Type B pancreatic cell (in vitro differentiated cells): ENCODE data around the gene CYP3A4. TPM values are rescaled to one million over a fixed set of nuclear protein-coding genes. Genes with fewer than 3 reads are reported as not detected.

Source experiments
- DNase-seq: peaks from one replicate; pipeline ENCODE4 v3.0.0; 2021; ENCODE audit warnings: mixed read lengths; ENCODE audit not compliant: unreplicated experiment; ENCODE audit errors: extremely low spot score
- H3K27ac Mint-ChIP-seq: 2 replicates; pipeline ENCODE4 v1.8.0; 2021; ENCODE audit warnings: mild to moderate bottlenecking, mixed read lengths
- H3K27me3 Mint-ChIP-seq: 2 replicates; pipeline ENCODE4 v1.8.0; 2021; ENCODE audit warnings: mixed read lengths
- H3K36me3 Mint-ChIP-seq: 2 replicates; pipeline ENCODE4 v1.8.0; 2021; ENCODE audit warnings: mixed read lengths
- H3K4me1 Mint-ChIP-seq: one replicate; pipeline ENCODE4 v1.8.0; 2021; ENCODE audit warnings: mixed read lengths; ENCODE audit not compliant: unreplicated experiment
- H3K4me3 Mint-ChIP-seq: 2 replicates; pipeline ENCODE4 v1.8.0; 2021; ENCODE audit warnings: mild to moderate bottlenecking, mixed read lengths
- H3K9me3 Mint-ChIP-seq: 2 replicates; pipeline ENCODE4 v1.8.0; 2021; ENCODE audit warnings: mixed read lengths
- total RNA-seq: library from RNA; stranded (reverse); gene quantifications from 2 replicates; pipeline ENCODE4 v1.2.1, GENCODE V29; 2021; ENCODE audit warnings: low replicate concordance
- TF ChIP-seq, protein P1 (sequence below): fragments of 200-600 bp; sonication (generic); conservative IDR thresholded peaks from 2 replicates; pipeline ENCODE4 v1.5.0; 2021; ENCODE audit warnings: antibody characterized with exemption, mild to moderate bottlenecking

CYP3A4 gene
- total RNA-seq, 1 donor from 2014 or later, result 4.2 TPM

DNA sequence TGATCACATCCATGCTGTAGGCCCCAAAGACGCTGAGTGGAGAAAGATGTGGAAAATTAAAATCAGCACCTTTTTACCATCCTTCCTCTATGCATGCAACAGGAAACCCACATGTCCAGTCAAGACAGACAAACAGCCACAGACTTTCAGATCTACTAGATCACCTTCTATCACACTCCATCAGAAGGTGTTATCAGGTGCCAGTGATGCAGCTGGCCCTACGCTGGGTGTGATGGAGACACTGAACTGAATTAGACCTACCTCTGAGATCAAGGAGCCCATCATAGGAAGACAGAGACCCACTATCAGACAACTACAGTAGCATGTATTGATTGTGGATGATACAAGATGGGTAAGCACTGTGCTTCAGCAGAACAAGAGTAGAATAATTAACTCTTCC, 15.5 kb downstream of the CYP3A4 start:
- TF ChIP-seq, protein P1, sequence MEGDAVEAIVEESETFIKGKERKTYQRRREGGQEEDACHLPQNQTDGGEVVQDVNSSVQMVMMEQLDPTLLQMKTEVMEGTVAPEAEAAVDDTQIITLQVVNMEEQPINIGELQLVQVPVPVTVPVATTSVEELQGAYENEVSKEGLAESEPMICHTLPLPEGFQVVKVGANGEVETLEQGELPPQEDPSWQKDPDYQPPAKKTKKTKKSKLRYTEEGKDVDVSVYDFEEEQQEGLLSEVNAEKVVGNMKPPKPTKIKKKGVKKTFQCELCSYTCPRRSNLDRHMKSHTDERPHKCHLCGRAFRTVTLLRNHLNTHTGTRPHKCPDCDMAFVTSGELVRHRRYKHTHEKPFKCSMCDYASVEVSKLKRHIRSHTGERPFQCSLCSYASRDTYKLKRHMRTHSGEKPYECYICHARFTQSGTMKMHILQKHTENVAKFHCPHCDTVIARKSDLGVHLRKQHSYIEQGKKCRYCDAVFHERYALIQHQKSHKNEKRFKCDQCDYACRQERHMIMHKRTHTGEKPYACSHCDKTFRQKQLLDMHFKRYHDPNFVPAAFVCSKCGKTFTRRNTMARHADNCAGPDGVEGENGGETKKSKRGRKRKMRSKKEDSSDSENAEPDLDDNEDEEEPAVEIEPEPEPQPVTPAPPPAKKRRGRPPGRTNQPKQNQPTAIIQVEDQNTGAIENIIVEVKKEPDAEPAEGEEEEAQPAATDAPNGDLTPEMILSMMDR, result no peak
- Mint-ChIP-seq H3K27me3 (peaks cover 3% of the 10 kb centered on the region), H3K4me3 (no peak overlapping the region), H3K4me1 (no peaks in the 10 kb centered on the region), H3K27ac (no peak overlapping the region), H3K36me3 (no peaks in the 10 kb centered on the region), H3K9me3 (no peaks in the 10 kb centered on the region)
- no peak for DNase-seq

- no peaks in the 10 kb centered on the region for H3K4me1 Mint-ChIP-seq
- no peaks in the 10 kb centered on the region for H3K27me3 Mint-ChIP-seq
- TF ChIP-seq, protein P1, result no peak
- no peak overlapping the region for H3K4me3 Mint-ChIP-seq
- no peaks in the 10 kb centered on the region for H3K36me3 Mint-ChIP-seq
- DNase-seq, result no peak
- no peak overlapping the region for H3K27ac Mint-ChIP-seq
- no peaks in the 10 kb centered on the region for H3K9me3 Mint-ChIP-seq
Measured at GRCh38 chr7:99767662-99768061, 16.3 kb downstream of the CYP3A4 start.

DNA sequence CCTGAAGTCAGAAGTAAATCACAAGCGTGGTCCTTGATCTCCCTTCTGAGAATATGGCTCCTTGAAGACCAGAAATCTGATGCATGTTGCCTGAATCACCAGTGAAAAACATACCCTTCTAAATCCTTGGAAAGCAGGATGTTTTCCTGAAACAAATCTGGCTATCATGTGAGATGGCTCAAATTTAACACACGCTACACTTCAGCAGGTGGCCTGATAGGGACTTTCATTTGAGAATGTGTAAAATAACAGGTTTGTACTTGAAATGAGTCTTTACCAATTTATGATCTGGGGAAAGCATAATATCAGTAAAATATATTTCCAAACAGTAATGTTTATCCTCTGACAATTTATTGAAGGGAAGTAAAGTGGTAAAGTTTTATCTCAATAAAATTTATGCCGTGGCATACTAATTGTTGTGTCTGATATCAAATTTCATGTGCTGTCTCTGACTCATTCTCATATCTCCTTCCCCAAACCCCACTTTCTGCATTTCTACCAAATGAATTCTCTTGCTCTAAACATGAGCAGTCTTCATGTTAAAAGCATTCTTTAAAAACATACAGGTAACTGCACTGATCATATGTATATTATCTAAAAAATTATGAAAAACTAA, 17.4 kb downstream of the CYP3A4 start:
- DNase-seq, result no peak
- TF ChIP-seq, protein P1, result no peak
- no peaks in the 10 kb centered on the region for H3K4me1 Mint-ChIP-seq
- no peaks in the 10 kb centered on the region for H3K9me3 Mint-ChIP-seq
- no peak overlapping the region for H3K27ac Mint-ChIP-seq
- no peaks in the 10 kb centered on the region for H3K36me3 Mint-ChIP-seq
- H3K4me3 Mint-ChIP-seq, result no peak overlapping the region
- no peaks in the 10 kb centered on the region for H3K27me3 Mint-ChIP-seq

GRCh38 chr7:99764478-99764877, 19.5 kb downstream of the CYP3A4 start:
- no peak for DNase-seq
- TF ChIP-seq, protein P1, result no peak
- Mint-ChIP-seq H3K27me3 (no peaks in the 10 kb centered on the region), H3K4me3 (no peak overlapping the region), H3K36me3 (no peaks in the 10 kb centered on the region), H3K9me3 (no peaks in the 10 kb centered on the region), H3K4me1 (no peaks in the 10 kb centered on the region), H3K27ac (no peak overlapping the region)

DNA sequence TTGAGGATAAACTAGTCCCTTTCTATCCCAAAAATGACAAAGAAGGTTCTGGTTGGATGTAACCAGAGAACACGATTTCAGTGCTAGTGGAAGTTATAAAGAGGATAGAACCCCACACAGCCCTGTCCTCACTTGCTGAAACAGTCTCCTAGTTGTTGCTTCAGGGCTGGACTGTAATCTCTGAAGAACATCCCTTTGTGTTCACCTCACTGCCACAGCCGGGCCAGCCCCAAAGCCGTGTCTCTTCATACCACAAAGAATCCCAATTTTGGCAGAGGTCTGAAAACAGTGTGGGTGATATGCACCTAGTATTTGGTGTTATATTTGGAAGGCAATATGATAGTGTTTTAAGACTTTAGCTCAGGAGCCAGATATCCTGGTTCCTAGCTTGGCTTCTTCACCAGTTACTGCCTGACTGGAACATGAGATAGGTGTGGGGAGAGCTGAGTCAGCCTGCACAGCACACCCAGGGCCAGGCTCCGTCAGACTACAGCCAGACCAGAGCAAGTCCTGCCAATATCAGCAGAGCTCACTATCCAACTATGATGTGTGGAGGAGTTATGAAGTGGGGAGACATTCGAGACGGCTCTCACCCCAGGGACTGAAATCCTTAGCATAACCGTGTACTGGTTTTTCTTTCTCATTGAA, 21.2 kb downstream of the CYP3A4 start:
- Mint-ChIP-seq H3K36me3 (no peaks in the 10 kb centered on the region), H3K4me1 (no peaks in the 10 kb centered on the region), H3K27ac (no peak overlapping the region), H3K9me3 (no peaks in the 10 kb centered on the region), H3K27me3 (no peaks in the 10 kb centered on the region), H3K4me3 (no peak overlapping the region)
- TF ChIP-seq, protein P1, result no peak
- DNase-seq, result no peak
